GM21528 (cell line): ENCODE data around the gene RAPGEF5.

Experiments used
- ATAC-seq: cut with Tn5 transposase; IDR thresholded peaks from one replicate; pipeline ENCODE4 v1.9.1; 2021; ENCODE audit warnings: mild to moderate bottlenecking, moderate library complexity; ENCODE audit not compliant: unreplicated experiment, low FRiP score

The RAPGEF5 gene

GRCh38 chr7:22277375-22277774 is 79.6 kb downstream of the RAPGEF5 start:
- ATAC-seq, result no peak

DNA sequence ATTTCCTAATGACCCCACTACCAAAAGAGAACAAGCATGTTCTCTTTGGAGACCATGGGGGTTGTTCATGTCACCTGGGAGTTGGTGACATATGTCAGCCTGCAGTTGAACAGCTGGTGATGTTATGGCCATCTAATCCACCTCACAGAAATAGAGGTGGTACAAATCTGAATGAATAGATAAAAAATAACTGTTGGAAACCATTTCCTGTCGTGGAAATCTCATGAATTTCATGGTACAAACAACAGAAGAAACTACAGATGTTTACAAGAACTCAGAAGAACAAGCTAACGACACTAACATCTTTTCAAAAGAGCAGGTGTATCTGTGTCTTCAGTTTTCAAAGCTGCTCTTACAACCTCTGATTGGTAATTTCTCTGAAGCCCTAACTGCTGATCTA is 81.3 kb downstream of the RAPGEF5 start:
- ATAC-seq, result no peak

DNA sequence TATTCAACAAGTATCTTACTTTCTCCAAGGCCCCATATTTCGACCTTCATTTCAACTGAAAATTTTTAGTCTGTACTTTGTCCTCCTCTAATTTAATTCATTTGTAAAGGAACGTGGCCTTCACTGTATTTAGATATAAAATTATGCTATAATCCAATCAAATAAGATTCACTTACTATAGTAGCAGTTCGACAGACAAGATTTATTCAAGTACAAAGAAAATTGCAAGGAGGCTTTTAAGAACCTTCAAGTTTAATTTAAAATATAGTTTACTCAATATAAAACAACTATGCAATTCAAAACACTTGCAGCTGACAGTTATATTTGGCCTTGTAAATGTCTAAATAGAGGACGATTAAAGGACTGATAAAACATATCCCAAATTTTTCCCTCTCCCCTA is 85.6 kb downstream of the RAPGEF5 start:
- no peak for ATAC-seq

- no peak for ATAC-seq
Observed at GRCh38 chr7:22270371-22270770, 86.6 kb downstream of the RAPGEF5 start.

DNA sequence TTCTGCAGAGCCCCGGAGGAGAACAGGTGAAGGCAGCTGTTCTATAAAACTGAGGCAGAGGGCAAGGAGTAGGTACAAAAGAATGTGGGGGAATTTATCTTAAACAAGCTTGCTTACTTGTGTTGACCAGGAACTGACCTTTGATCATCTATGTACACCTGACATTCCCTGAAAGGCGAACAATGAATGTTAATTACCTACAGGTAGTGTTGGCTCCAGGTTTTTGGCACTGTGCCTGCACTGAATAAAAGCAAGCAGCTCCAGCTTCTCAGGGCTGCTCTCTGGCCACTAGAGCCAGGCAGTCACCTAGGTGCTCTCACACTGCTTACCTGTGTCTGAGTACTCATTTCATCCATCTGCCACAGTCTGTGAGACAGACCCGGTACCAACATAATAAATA is 87.0 kb downstream of the RAPGEF5 start:
- no peak for ATAC-seq

DNA sequence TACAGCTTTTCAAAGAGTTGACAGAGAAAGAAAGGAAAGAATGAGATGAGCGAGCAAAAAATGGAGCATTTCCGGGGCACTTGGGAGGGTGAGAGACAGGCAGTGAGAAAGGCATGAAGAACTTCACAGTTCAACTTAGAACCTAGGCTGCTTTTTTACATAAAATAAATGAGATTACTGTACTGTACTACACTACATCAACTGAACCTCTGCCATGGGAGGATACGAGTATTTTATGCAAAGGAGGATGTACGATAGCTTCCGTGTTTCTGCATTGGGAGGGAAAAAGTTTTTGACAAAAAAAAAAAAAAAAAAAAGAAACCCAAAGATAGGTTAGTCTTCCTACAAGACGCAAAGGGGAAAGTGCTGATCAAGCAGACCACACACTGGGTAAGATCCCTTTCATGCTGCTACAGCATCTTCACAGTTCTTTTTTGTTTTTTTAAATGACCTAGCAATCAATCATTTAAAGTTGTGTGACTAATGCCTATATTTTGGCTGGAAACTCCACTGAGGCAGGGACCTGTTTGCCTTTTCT is 88.0 kb downstream of the RAPGEF5 start:
- no peak for ATAC-seq

DNA sequence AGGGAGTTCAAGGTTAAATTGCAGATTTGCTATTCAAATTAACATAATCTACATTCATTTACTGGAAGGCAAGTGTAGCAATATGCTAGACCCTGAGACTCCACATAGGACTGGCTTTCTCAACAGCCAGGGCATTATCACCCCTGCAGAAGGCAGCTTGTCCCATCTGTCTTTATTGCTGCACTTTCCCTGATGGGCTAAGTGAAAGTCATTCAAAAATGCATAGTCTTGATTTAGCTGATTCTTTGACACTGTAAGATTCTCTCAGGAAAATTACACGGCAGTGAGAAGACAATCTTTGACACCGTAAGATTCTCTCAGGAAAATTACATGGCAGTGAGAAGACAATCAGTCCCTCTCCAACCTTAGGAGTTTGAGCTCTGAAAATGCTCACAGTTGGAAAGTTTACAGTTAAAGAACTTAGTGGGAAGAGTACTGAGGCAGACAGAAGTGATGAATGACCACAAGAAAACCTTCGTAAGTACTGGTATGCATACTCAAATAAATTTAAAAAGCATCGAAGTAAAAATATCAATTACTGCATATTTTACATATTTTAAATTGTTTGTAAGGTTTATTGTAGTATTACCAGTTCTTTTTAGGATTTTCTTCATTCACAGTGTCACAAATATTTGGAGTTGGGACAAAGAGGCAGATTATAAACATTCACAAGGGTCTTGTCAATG is 88.9 kb downstream of the RAPGEF5 start:
- ATAC-seq, result no peak

DNA sequence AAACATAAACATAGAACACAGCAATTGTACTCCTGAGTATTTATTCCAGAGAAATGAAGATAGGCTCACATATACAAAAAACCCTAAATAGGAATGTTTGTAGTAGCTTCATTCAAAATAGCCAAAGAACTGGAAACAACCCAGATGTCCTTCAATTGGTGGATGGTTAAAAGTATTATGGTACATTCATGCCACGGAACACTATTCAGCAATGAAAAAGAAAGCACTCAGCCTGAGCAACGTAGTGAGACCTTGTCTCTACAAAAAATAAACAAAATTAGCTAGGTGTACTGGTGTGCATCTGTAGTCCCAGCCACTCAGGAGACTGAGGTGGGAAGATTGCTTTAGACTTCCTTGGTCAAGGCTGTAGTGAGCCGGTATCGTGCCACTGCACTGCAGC is 94.4 kb downstream of the RAPGEF5 start:
- no peak for ATAC-seq

GRCh38 chr7:22256541-22257096 is 100.3 kb downstream of the RAPGEF5 start:
- ATAC-seq, result no peak

DNA sequence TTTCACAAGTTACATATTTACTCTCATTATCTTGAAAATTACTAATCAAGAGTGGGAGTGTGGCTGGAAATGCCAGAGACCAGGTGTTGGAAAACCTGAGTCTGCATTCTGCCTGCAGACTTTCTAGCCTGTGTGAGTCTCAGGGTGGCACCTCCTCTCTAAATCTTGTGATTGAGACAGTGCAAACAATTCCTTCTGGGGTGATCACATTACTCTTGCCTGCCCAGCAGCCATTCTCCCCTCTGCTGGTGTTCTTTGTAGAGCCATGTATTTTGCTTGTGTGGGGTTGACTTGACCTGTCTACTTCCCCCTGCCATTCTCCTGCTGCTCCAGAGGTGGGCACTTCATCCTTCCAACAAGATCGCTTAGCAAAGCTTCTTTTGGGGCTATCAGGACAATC is 101.1 kb downstream of the RAPGEF5 start:
- no peak for ATAC-seq

- ATAC-seq, result no peak
Observed at GRCh38 chr7:22255342-22255741, 101.6 kb downstream of the RAPGEF5 start.

- ATAC-seq, result no peak
Observed at GRCh38 chr7:22252936-22253536, 103.9 kb downstream of the RAPGEF5 start.

DNA sequence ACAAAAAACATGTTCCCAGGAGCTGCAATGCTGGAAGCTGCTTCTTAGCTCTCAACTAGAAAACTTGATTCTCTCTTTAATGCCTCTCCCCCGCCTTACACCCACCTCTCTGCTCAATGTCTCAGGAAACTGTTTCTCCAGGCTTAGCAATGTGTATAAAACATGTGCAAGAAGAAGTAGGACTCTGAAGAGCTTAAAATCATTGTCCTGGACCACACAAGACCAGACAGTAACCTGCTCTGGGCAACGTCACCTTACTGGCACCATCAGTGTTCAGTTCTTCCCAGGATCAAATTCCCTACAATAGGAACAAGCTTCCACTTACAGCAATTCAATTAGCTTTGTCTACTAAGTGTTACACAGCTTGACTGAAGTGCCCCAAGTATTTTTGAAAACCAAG is 104.9 kb downstream of the RAPGEF5 start:
- no peak for ATAC-seq

- ATAC-seq, result no peak
Observed at GRCh38 chr7:22251281-22251680, 105.7 kb downstream of the RAPGEF5 start.

DNA sequence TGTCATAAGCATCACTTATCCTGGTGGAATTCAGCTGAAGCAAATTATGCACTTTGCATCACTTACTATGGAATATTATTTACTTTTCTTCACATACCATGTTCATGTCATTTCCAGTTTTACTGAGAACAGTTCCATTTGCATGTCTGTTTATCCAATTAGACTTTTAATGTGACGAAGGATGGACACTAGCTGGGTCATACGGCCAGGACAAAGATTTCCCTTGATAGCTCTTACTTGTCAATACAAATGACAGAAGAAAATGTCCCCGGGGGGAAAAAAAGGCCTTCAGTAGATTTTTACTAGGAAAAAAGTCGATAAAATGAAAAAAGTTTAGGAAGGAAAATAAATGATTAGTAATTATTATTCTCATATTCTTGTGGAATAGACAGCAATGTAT is 106.6 kb downstream of the RAPGEF5 start:
- ATAC-seq, result no peak

DNA sequence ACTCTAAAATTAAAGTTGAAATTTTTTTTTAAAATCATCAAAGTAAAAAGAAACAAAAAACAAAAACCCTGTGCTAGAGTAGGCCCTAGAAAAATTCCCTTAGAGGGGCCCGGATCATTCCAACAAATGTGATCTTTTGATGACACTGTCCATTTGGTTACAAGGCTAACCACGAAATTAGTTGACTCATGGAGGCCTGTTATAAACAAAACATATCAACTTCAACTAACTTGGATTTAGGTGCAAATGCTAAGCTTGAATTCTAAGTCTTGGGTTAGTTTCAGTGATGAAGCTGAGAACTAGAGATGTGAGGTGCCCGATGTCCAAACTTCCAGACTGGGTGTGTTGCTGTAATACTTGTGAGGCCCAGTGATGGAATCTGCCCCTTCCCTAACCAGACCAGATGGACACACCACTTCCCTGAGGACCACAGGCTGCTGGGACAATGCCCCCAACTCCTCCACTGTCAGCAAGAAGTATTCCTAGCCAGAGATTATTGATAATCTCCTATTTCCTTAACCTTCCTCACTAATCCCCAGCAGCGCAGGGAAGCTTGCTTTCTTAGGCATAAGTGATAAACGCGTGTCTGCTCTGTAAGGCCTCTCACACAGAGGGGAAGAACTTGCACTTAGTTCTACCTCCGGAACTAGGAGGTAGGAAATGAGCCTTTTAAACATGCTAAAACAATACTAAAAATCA is 108.7 kb downstream of the RAPGEF5 start:
- no peak for ATAC-seq

DNA sequence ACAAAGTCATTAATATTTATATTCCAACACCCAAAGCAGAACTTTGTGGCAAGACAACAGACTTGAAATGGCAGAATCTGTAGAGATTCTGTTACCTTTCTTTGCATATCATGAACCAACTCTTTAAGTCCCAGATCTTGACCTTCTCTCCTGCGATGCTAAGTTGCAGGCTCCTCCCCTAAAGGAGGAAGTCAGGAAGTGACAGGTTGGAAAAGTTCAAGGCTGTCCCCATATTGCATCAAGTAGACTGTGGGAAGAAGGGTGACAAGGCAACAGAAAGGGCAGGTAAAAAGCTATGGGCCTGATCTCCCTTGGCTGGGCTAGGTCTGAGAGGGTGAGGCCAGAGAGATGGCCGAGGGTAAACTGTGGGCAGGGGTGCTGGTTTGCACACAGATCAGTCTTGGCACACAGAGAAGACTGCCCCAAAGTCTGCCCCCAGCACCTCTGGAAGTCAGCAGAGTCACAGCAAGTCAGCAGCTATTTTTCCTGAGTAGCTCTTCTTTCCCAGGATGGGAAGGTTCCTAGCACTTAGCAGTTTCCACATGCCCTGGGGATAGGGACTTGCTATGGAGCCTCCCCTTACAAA is 115.1 kb downstream of the RAPGEF5 start:
- no peak for ATAC-seq

- no peak for ATAC-seq
Observed at GRCh38 chr7:22240904-22241571, 115.9 kb downstream of the RAPGEF5 start.

DNA sequence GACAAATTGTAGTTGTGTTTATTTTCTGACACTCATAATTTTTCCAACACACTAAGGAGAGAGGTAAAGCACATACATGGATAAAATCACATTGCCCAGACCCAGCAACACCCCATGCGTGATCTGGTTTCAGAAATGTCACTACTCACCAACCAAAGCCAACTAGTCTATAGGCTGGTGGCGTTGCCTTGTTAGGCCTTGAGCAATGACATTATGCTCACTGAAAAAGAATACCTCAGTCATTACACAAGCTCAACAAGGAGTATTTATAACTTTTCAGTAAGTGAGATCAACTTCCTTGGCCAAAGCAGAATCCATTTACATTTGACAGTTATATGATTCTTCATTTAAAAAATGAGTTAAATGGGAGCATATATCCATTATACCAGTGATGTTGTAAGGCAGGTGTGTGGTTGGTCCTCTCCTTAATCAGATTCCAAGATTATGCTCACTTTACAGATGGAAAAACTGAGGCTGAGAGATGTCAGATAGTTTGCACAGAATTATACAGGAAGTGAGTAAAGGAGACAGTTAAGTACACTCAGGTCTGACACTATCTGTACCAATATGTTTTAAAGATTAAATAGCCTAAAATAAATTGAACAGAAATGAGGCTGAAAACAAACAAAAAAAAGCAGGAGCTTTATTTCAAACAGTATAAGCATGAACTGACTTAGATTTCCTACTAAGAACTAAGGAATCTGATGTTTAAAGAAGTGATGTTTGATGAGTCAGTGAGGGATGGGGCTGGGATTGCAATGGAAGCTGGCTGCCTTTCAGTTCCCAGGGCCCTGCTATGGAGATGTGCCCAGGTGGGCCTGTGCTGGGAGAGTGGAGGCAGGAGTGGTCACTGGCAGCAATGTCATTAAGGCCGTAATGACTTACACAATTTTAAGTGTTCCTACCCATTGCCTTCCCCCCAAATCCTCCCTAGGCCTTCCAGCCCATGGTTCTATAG is 118.3 kb downstream of the RAPGEF5 start:
- no peak for ATAC-seq
